Islet of Langerhans (tissue), 1 donor: ENCODE measurements around the gene TRIB2.
"Not testable (repeated sequence)": the region's sequence is repeated elsewhere in the genome, so short reads cannot be mapped to it uniquely, and the experiment has no call there.

Experiments
- FAIRE-seq: peaks from one replicate; lab custom pipeline; 2011; peaks lifted over from hg19 to GRCh38; lab: Jason Lieb, UNC

TRIB2 gene

DNA sequence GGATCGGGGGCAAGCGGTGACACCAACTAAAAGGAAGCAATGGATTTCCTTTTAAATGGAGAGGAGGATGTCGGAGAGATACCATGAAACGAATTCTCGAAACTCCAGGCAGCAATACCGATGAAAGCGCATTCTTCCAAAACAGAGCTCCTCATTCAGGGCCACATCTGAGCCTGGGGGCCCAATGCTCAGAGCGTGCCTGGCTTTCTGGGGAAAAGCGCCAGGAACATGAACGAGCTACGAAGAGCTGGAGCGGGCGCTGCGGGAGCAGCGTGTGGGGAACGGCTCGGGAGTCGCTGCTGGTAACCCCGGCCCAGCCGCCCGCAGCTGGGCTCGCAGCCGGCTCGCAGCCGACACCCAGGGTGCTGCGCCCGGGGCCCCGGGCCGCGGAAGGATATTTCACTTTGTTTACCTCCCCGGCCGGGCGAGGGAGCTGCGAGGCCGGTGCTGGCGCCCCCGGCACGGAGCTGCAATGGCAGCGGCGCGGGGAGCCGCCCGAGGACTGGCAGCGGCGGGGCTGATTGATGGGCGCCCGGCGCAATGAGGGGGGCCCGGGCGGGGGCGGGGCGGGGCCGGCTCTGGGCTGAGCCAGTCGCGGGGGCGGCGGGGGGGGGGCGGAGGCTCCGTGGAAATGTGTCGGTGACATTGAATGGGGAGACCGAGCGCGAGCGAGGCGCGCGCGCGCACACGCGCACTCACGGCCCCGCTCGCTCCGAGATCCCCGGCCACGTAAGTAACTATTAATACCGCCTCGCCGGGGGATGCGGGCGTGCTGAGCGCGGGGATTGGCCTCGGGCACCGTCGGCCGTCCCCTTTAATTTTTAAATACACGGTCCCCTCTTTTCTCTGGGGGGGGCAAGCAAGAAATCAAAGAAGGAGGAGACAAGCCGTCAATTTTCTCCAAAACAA, at the start of gene TRIB2:
Gene TRIB2, plus strand, starts transcription at position 655 of the 909 bp plus-strand sequence. CDS start 1,372 bp downstream, outside the sequence.
- FAIRE-seq, result no peak

GRCh38 chr2:12669036-12669435, 47.7 kb upstream of the TRIB2 start:
- no peak for FAIRE-seq

GRCh38 chr2:12672711-12673315, 43.9 kb upstream of the TRIB2 start:
- FAIRE-seq, result no peak

DNA sequence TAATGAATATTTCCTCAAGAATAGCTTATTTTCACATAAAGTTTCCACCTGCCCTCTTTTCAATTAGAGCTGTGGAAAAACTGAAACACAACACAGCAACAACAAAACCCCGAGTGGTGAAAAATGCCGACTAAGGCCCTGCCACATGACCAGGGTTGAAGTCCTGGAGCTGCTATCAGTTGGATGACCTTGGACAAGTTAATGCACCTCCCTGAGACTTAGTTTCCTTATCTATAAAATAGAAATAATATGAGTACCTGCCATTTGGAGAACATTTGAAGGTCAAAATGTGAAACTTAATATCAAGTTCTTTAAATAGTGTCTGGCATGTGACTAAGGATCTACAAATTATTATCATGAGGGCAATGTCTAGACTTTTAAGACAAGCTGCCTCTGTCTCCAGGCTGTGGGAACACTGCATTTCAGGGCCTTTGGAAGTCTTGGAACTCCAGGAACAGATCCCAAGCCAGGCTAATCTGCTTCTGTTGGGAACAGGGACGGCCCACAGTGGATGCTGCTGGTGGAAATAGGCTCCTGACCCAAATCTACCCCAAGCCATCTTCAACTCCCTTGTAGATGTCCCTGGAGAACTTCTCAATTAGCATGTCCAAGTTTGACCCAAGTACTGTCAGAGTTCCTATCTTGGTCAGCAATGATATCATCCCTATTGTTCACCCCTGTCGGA, 42.0 kb upstream of the TRIB2 start:
- no peak for FAIRE-seq

DNA sequence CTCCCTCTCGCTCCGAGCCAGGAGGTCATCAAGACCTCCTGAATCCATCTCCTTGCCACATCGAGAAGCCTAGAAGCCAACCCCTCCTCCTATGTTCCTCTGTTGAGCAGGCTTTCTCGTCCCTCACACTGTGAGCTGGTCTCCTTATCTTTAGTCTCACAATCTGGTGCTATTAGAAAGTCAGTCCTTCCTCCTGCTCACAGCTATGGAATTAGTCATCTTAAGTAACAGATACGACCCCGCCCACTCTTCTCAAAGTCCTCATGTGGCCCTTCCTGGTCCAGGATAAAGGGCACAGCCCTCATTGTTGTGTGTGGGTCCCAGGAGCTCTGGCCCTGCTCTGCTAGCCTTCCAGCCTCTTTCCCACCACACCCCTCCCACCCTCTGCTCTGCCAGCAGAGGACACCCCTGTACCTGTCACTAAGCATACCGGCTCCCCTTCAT, 41.4 kb upstream of the TRIB2 start:
- no peak for FAIRE-seq

DNA sequence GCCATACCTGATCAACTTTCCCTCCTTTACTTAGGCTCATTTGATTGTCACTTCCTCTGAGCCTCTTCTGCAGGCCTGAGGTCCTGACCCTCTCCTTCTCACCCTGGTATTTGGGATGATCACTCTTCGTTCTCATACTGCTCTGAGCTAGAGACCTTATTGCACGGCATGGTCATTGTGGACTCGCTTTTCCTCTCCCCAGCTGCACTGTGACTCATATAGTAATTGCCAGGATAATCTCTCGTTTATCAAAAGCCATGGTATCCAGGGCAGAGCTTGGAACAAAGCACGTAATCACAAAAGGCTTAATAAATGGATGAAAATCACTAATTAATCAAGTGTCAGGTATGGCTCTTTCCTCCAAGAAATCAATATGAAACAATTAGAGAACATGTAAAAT, 40.9 kb upstream of the TRIB2 start:
- no peak for FAIRE-seq

DNA sequence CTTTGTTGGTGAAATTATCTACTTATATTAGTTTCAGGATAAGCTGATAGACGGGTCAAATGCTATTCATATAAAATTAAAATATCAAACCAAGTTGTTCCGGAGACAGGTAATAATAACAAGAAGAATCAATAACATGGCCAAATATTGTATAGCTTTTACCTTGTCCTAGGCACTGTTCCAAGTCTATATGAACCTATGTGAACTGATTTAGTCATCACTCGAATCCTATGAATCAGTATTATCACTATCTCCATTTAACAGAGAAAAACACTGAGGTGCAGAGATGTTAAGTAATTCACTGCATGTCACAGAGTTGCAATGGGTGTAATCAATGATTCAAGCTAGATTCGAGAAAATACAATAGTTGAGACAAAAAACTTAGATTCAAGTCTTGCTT, 40.0 kb upstream of the TRIB2 start:
- no peak for FAIRE-seq

GRCh38 chr2:12678186-12678585, 38.5 kb upstream of the TRIB2 start:
- FAIRE-seq, result no peak

DNA sequence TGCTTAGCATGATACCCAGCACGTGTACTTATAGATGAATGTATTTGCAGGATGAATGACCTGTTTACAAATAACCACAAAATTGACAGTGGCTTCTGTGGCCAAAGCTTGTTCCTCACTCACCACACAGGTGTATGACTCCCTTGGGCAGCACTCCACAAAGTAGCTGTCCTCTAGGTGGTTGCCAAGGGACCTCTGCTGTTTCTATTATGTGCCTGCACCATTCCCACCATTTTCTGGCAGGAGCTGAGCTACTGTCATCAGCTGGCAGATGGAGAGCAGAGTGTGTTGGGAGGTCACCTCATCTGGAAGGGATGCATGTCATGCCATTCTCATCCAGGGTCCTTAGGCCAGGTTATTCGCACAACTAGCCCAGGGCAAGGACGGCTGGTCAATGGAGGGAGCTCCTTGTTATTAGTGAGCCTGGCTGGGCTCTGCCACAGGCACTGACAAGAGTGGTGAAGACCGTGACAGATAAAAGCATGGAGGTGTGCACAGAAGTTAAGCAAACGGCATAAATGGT, 37.1 kb upstream of the TRIB2 start:
- no peak for FAIRE-seq

GRCh38 chr2:12680115-12680514, 36.6 kb upstream of the TRIB2 start:
- FAIRE-seq, result not testable (repeated sequence)

- no peak for FAIRE-seq
Measured at GRCh38 chr2:12682017-12682416, 34.7 kb upstream of the TRIB2 start.

DNA sequence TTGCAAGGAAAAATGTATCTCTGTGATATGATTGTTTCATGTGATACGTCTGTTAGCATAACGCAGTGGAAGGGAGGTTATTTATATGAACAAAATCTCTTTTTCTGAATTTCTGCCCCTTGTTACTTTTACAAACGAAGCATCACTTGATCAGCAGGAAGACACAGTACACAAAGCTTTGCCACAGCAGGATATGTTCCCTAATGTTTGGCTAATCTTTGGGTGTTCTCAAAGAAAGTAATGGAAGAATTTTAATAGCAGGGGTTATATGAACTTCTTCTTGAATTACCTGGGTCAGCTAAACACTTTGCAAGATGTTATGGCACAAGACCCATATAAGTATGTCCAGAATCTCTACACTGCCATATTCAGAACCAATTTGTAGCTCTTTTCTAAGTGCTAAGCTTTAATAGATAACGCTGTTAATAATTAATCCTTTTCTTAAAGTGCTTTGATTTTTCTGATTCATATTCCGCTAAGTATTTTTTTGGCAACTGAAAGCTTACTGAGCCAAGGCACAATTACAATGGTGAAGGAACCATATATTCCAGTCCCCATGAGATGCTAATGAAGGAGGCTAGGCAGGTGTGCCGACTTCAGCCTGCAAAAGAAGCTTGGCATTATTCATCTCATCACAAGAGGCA, 33.2 kb upstream of the TRIB2 start:
- FAIRE-seq, result no peak

DNA sequence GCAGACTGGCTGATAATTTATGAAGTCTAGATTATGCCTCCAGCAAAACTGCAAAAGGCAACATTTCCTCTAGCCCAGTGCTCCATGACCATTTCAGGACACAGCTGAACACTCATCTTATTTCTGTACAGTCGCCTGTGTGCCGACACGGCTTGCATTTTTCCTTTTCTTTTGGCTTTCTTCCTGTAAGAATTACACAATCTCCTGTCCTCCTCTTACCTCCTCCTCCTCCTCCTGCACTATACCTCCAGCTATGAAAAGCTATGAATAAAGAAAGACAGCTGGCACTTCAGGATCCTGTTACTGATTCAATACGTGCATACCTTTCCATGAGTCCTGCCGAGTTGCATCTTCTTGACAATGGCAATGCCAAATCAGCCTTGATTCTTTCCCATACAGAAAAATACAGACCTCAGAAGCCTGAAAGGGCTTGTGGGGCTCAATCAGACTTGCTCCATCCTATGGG, 32.2 kb upstream of the TRIB2 start:
- no peak for FAIRE-seq

DNA sequence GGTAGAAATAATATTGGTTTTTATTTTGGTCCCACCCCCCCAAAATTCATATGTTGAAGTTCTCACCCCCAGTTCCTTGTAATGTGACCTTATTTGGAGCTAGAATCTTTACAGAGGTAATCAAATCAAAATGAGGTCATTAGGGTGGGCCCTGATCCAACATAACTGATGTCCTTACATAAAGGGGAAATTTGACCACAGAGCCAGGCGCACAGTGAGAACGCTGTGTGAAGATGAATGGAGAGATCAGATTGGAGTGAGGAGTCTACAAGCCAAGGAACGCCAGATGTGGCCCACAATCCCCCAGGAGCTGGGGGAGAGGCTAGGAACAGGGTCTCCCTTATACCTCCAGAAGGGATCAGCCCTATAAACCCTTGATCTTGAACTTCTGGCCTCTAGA, 31.6 kb upstream of the TRIB2 start:
- FAIRE-seq, result no peak

GRCh38 chr2:12685956-12686355, 30.8 kb upstream of the TRIB2 start:
- no peak for FAIRE-seq

- FAIRE-seq, result no peak
Measured at GRCh38 chr2:12686708-12687283, 29.9 kb upstream of the TRIB2 start.

DNA sequence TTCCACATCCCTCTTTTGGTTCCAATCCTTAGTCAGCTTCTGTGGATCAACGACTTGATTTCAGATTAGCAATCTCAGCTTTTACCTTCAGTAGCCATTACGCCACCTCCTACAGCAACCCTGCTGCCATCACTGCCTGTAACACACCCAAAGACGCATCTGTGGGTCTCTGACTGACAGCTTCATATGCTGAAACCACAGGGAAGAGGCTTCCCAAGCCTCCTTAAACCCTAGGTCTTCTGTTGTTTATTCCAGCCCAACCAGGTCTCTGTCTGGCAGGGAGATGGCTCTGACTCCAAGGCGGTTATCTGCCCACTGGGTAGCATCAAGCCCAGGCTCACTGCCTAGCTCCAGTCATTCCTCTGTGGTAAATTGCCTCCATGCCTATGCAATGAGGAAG, 28.6 kb upstream of the TRIB2 start:
- no peak for FAIRE-seq

GRCh38 chr2:12688893-12689292, 27.8 kb upstream of the TRIB2 start:
- no peak for FAIRE-seq

DNA sequence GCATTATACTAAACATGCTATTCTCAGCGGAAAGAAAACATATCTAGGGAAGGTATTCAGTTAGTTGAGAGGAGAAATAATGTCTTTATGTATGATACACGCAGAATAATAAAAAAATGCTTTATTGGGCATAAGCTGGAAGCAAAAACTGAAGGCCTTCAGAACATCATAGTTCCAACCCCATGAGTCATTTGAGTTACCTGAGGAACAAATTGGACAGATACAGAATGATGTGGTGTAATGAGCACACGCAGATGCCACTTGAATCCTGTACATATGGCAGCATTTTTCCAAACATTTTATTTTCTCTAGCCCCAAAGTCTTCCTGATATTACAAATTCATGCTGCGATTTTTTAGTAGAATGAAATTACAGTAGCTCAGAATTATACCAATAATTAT, 23.2 kb upstream of the TRIB2 start:
- no peak for FAIRE-seq

DNA sequence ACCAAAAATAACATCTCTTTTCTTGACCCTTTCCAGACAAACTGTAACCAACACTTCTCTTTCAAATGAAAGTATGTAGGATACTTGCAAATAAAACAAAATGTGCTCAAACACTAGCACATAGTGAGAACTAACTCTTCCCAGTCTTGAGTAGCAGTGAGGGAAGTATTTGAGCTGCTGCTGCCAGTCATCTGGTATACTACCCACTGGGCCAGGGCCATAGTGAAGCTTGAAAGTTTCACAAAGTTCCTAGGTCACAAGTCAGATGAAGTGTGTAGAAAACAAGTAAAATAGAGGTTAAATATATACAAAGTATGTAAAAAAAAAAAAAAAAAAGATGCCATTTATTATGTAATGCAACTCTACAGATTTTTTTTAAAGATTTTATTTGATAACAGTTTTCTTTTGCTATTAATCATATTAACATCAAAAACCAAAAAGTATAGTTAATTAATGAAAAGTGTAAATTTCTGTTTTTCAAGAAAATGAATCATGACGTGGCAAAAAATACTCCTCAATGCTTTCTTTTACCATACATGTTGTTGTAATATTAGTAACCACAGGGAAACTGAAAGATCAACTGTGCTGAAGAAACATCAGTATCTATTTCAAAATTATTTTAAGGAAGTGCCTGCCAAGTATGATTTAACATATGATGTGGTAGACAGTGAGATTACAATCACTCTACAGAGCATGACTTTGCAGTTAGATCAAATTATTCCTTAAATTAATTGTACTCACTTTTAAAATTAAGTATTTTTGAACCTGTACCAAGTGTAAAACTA, 21.6 kb upstream of the TRIB2 start:
- FAIRE-seq, result peak; percentile 66

DNA sequence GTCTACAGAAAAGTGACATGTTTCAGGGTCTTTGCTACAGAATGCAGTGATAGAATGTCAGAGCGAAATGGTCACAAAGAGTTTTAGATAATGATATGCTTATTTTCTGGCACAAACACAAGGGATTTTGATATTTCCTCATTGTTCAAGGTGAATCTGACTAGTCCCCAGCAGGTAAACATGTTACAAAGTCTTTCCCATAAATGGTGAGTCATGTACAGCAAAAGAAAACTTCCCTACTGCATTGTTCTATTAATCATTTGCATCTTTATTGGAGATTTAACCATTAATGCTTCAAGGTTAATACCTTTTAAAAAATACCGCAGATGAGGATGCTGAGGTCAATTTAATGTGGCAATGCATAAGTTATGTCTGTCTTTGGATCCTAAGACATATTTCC, 19.1 kb upstream of the TRIB2 start:
- peak; percentile 49 for FAIRE-seq
